Endodermal cell (in vitro differentiated cells): ENCODE measurements around the gene DOK6. TPM values are rescaled to one million over a fixed set of nuclear protein-coding genes. Genes with fewer than 3 reads are reported as not detected.
A peak's percentile ranks its signal among the peaks of the same experiment; 100 is the strongest.

ENCODE experiments used
- DNase-seq: peaks from one replicate; pipeline ENCODE4 v3.0.0-alpha.2; 2017
- H3K27ac ChIP-seq: 2 replicates; pipeline ENCODE4 v1.5.1; 2013; ENCODE audit warnings: mild to moderate bottlenecking, low read depth, low read length, moderate library complexity
- H3K27me3 ChIP-seq: 2 replicates; pipeline ENCODE4 v1.6.1; 2013; ENCODE audit warnings: mild to moderate bottlenecking, low read length, moderate library complexity; ENCODE audit not compliant: insufficient read depth, control insufficient read depth, poor library complexity, severe bottlenecking
- H3K36me3 ChIP-seq: 2 replicates; pipeline ENCODE4 v1.7.0; 2013; ENCODE audit warnings: mild to moderate bottlenecking, low read length, moderate library complexity; ENCODE audit not compliant: control insufficient read depth, insufficient read depth
- H3K4me1 ChIP-seq: one replicate; pipeline ENCODE4 v1.7.0; 2013; ENCODE audit warnings: low read length; ENCODE audit not compliant: control insufficient read depth, insufficient read depth
- H3K4me3 ChIP-seq: 2 replicates; pipeline ENCODE4 v1.5.1; 2013; ENCODE audit warnings: mild to moderate bottlenecking, low read length, moderate library complexity
- H3K9ac ChIP-seq: 2 replicates; pipeline ENCODE4 v1.6.1; 2013; ENCODE audit warnings: mild to moderate bottlenecking, low read length, moderate library complexity; ENCODE audit not compliant: poor library complexity, severe bottlenecking; ENCODE audit errors: extremely low read depth
- H3K9me3 ChIP-seq: 2 replicates; pipeline ENCODE4 v1.6.1; 2013; ENCODE audit warnings: mild to moderate bottlenecking, low read length, moderate library complexity; ENCODE audit not compliant: control insufficient read depth
- H3K27ac Mint-ChIP-seq: 2 replicates; pipeline ENCODE4 v1.8.0; 2020; ENCODE audit warnings: mixed read lengths
- H3K27me3 Mint-ChIP-seq: 2 replicates; pipeline ENCODE4 v1.8.0; 2021; ENCODE audit warnings: mild to moderate bottlenecking, mixed read lengths; ENCODE audit not compliant: insufficient read depth
- H3K36me3 Mint-ChIP-seq: 2 replicates; pipeline ENCODE4 v1.8.0; 2020; ENCODE audit warnings: low read depth, mixed read lengths
- H3K4me1 Mint-ChIP-seq: 2 replicates; pipeline ENCODE4 v1.8.0; 2020; ENCODE audit warnings: mixed read lengths
- H3K4me3 Mint-ChIP-seq: 2 replicates; pipeline ENCODE4 v1.8.0; 2020; ENCODE audit warnings: mild to moderate bottlenecking, moderate library complexity, mixed read lengths
- H3K9me3 Mint-ChIP-seq: 2 replicates; pipeline ENCODE4 v1.8.0; 2020; ENCODE audit warnings: mild to moderate bottlenecking, mixed read lengths
- WGBS, 2 experiments: methylation state at CpG; one replicate each; pipeline versions ENCODE4 v1.1.5 to v1.1.7; 2013; ENCODE audit warnings: missing lambda C conversion rate in 2 of 2, mixed read lengths in 1 of 2; ENCODE audit not compliant: insufficient coverage in 1 of 2, insufficient read length in 1 of 2; 5-methylcytosine and 5-hydroxymethylcytosine counted together
- total RNA-seq, 2 donors: library from RNA; stranded (reverse); fragmentation: NEBNext Ultra II Directional in 1 of 2; extraction: Animal tissue kit (Norgen Biotek cat#: 25700) in 1 of 2; gene quantifications; 2 replicates in 1 of 2; 3 replicates in 1 of 2; pipeline ENCODE4 v1.2.1, GENCODE V29; 2021
- TF ChIP-seq, protein P1 (sequence below): fragments of 200-600 bp; sonication (generic); conservative IDR thresholded peaks from 2 replicates; pipeline ENCODE4 v1.5.0; 2021; ENCODE audit warnings: antibody characterized with exemption, mild to moderate bottlenecking

The DOK6 gene
- total RNA-seq, 2 donors from 2014 or later, result 5.7 to 5.9 TPM

DNA sequence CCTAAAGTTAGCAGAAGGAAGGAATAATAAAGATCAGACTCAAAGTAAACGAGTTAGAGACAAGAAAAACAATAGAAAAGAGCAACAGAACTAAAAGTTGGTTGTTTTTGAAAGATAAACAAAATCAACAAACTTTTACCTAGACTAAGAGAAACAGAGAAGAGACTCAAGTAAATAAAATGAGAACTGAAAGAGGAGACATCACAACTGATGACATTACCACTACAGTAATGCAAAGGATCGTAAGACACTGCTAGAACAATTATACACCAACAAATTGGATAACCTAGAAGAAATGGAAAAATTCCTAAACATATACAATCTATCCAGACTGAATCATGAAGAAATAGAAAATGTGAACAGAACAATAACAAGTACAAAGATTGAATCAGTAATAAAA, 407.7 kb downstream of the DOK6 start:
- Histone ChIP-seq H3K4me1 (no peaks in the 10 kb centered on the region), H3K36me3 (no peaks in the 10 kb centered on the region), H3K9me3 (peaks cover 21% of the 10 kb centered on the region), H3K27ac (no peak overlapping the region), H3K9ac (no peak overlapping the region), H3K27me3 (no peaks in the 10 kb centered on the region), H3K4me3 (peak overlapping the region; percentile 1)
- 90% methylated on average over 2 of the region's 2 CpGs; no CpG with 5 or more reads in 1 of the 2 experiments for WGBS, 2 experiments
- Mint-ChIP-seq H3K4me1 (peaks cover 11% of the 10 kb centered on the region), H3K9me3 (peaks cover 6% of the 10 kb centered on the region), H3K27ac (no peak overlapping the region), H3K27me3 (no peaks in the 10 kb centered on the region), H3K36me3 (no peaks in the 10 kb centered on the region), H3K4me3 (no peak overlapping the region)
- DNase-seq, result no peak
- TF ChIP-seq, protein P1, sequence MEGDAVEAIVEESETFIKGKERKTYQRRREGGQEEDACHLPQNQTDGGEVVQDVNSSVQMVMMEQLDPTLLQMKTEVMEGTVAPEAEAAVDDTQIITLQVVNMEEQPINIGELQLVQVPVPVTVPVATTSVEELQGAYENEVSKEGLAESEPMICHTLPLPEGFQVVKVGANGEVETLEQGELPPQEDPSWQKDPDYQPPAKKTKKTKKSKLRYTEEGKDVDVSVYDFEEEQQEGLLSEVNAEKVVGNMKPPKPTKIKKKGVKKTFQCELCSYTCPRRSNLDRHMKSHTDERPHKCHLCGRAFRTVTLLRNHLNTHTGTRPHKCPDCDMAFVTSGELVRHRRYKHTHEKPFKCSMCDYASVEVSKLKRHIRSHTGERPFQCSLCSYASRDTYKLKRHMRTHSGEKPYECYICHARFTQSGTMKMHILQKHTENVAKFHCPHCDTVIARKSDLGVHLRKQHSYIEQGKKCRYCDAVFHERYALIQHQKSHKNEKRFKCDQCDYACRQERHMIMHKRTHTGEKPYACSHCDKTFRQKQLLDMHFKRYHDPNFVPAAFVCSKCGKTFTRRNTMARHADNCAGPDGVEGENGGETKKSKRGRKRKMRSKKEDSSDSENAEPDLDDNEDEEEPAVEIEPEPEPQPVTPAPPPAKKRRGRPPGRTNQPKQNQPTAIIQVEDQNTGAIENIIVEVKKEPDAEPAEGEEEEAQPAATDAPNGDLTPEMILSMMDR, result no peak

DNA sequence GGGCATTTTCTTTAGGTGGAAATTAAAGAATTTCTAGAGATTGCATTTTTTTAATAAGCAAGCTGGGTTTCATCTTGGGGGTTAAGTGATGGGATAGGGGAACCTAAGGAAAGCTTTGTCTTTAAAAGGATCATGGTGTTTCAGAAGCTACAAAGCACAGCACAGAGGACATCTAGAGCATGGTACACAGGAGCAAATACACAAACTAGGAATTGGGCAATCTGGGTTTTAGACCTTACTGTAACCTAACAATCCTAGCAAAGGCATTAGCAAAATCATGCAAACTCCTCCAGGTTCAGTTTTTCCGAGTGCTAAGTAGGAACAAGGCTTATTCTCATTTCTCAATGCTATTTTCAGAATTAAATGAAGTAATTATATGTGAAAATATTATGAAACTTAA, 412.9 kb downstream of the DOK6 start:
- Histone ChIP-seq H3K9ac (no peak overlapping the region), H3K27ac (no peak overlapping the region), H3K4me3 (peak overlapping the region; percentile 46), H3K36me3 (no peaks in the 10 kb centered on the region), H3K9me3 (peaks cover 33% of the 10 kb centered on the region), H3K4me1 (no peaks in the 10 kb centered on the region), H3K27me3 (no peaks in the 10 kb centered on the region)
- TF ChIP-seq, protein P1, result no peak
- 92% methylated on average over 1 of the region's 1 CpG; no CpG with 5 or more reads in 1 of the 2 experiments for WGBS, 2 experiments
- H3K4me1 Mint-ChIP-seq, result peaks cover 9% of the 10 kb centered on the region
- no peak overlapping the region for H3K27ac Mint-ChIP-seq
- DNase-seq, result no peak
- H3K9me3 Mint-ChIP-seq, result peaks cover 20% of the 10 kb centered on the region
- H3K27me3 Mint-ChIP-seq, result no peaks in the 10 kb centered on the region
- H3K36me3 Mint-ChIP-seq, result no peaks in the 10 kb centered on the region
- no peak overlapping the region for H3K4me3 Mint-ChIP-seq

DNA sequence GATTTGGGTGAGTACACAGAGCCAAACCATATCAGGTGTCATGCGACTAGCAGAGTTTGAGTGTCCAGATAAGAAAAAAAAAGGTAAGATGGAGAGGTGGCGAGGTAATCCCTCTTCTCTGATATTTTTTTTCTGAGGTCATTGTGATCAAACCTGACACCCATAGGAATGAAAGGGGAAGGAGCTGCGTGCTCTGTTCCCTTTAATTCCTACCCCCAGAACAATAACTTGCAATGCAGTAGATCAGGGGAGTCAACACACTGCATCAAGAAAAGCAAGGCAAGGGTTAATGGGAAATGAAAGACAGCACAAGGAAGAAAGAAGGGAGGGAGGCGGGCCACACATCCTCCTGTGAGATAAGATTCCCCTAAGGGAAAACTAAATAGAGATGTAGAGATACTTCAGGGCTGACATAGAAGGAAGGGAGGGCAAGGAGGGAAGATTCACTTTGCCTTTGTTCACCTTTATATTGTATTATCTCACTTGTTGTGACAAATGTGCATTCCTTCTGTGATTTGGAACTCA, 414.2 kb downstream of the DOK6 start:
- no peak overlapping the region for H3K4me3 ChIP-seq

More for the DNA sequence above, 414.2 kb downstream of the DOK6 start:
- no peaks in the 10 kb centered on the region for H3K36me3 ChIP-seq
- H3K4me1 ChIP-seq, result no peaks in the 10 kb centered on the region
- H3K9ac ChIP-seq, result no peak overlapping the region
- Mint-ChIP-seq H3K9me3 (peaks cover 20% of the 10 kb centered on the region), H3K36me3 (no peaks in the 10 kb centered on the region), H3K4me1 (peaks cover 5% of the 10 kb centered on the region), H3K27me3 (no peaks in the 10 kb centered on the region), H3K4me3 (no peak overlapping the region), H3K27ac (peak overlapping the region; percentile 50)
- no peak overlapping the region for H3K27ac ChIP-seq
- TF ChIP-seq, protein P1, result no peak
- H3K9me3 ChIP-seq, result peaks cover 28% of the 10 kb centered on the region
- no peaks in the 10 kb centered on the region for H3K27me3 ChIP-seq
- DNase-seq, result no peak
- WGBS, 2 experiments, result 53 to 73% methylated on average over 3 to 4 of the region's 4 CpGs
